Keratinocyte (primary cell): ENCODE data around the gene DNASE1L2.

Experiments used
- CTCF ChIP-seq, 3 experiments: IDR thresholded peaks in 1 of 3; conservative IDR thresholded peaks in 1 of 3; optimal IDR thresholded peaks in 1 of 3; 2 replicates in 2 of 3; 3 replicates in 1 of 3; pipeline versions ENCODE3 to v1.5.1; 2011; ENCODE audit warnings: low read length in 3 of 3, mild to moderate bottlenecking in 3 of 3, moderate library complexity in 2 of 3, control low read depth in 1 of 3, inconsistent platforms in 1 of 3; ENCODE audit not compliant: insufficient read depth in 2 of 3; ENCODE audit errors: extremely low read depth in 1 of 3
- EZH2 ChIP-seq: IDR thresholded peaks from one replicate; pipeline ENCODE4 v1.6.1; 2012; ENCODE audit warnings: inconsistent platforms, mild to moderate bottlenecking, low read length, moderate library complexity

GRCh38 chr16:2213817-2214718 is 22.2 kb upstream of the DNASE1L2 start:
- no peak for TF ChIP-seq EZH2
- no peak for TF ChIP-seq CTCF (optimal IDR thresholded peaks at IDR 0.05 in 1 of 3, IDR thresholded peaks at IDR 0.05 in 1 of 3, conservative IDR thresholded peaks at IDR 0.05 in 1 of 3; ENCODE audit: extremely low read depth in 1 of 3, insufficient read depth in 2 of 3, low read length in 3 of 3)
